Measurements from ENCODE around the gene TMEM198. TPM values are rescaled to one million over a fixed set of nuclear protein-coding genes. Genes with fewer than 3 reads are reported as not detected.

TMEM198 gene
- total RNA-seq, 2 experiments from 2014 or later = 2.5 to 6.6 TPM

DNA sequence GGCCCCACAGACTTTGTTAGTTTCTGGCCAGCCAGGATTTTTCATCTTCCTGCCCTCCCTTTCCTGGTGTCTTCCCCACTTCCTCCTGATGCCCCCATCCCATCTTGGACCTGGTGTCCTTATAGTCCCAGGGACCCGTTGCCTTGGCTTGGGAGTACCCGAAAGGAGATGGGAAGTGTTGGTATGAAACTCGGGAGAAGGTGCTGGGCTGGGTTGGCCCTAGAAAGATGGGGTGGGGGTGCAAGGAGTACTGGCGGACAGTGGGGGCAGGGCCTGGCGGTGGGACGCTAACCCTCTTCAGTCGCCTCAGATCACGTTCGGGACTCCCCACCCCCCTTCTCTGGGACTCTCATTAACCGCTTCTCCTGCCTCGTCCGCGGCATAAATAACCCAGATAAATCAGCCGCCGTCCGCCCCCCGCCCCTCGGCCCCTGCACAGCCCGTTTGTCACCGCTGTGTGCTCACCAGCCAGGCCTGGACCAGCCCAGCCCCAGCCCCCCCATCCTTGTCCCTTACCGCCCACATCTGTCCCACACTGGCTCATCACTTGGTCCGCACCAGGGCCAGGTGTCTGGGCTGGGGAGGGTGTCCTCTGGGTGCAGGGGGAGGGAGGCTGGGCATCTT is 33.2 kb upstream of the TMEM198 start:
- H2AFZ ChIP-seq (ENCODE audit: low read length) = no peak overlapping the region
- no peaks in the 10 kb centered on the region for H3K9me3 ChIP-seq (ENCODE audit: low read length)
- H4K20me1 ChIP-seq (ENCODE audit: insufficient read depth, low read length) = no peaks in the 10 kb centered on the region
- intact Hi-C loops (cut with micrococcal nuclease; ENCODE audit: unreplicated experiment) = no loop called here
- BruUV-seq (replicated peaks) = no TSS peak
- no peak for DNase-seq (ENCODE audit: low spot score)
- H3K36me3 ChIP-seq (ENCODE audit: insufficient read depth, low read length) = no peaks in the 10 kb centered on the region
- no peak overlapping the region for H3K4me3 ChIP-seq (ENCODE audit: low read depth, low read length, poor library complexity, severe bottlenecking)
- H3K4me2 ChIP-seq (ENCODE audit: low read length) = no peak overlapping the region
- no peaks in the 10 kb centered on the region for H3K79me2 ChIP-seq (ENCODE audit: insufficient read depth, low read depth, low read length)
- ChIA-PET POLR2A (interaction anchor here (0.7 kb wide), 1 partner anchor 1677 kb away, joined by 3 read pairs; no protein-coding TSS in a partner anchor), CTCF (ENCODE audit: unreplicated experiment) (no interaction called here)
- TF ChIP-seq CTCF (conservative IDR thresholded peaks at IDR 0.05; ENCODE audit: low read length) (no peak), EZH2phosphoT487 (IDR thresholded peaks at IDR 0.05; ENCODE audit: borderline replicate concordance, low read depth, low read length) (no peak)
- no peak overlapping the region for H3K27ac ChIP-seq (ENCODE audit: low read depth, low read length, poor library complexity, severe bottlenecking)
- H3K9me2 ChIP-seq (ENCODE audit: insufficient read depth, low read length) = no peaks in the 10 kb centered on the region
- H3K4me1 ChIP-seq (ENCODE audit: insufficient read depth, low read length, poor library complexity, severe bottlenecking) = peaks cover 10% of the 10 kb centered on the region

DNA sequence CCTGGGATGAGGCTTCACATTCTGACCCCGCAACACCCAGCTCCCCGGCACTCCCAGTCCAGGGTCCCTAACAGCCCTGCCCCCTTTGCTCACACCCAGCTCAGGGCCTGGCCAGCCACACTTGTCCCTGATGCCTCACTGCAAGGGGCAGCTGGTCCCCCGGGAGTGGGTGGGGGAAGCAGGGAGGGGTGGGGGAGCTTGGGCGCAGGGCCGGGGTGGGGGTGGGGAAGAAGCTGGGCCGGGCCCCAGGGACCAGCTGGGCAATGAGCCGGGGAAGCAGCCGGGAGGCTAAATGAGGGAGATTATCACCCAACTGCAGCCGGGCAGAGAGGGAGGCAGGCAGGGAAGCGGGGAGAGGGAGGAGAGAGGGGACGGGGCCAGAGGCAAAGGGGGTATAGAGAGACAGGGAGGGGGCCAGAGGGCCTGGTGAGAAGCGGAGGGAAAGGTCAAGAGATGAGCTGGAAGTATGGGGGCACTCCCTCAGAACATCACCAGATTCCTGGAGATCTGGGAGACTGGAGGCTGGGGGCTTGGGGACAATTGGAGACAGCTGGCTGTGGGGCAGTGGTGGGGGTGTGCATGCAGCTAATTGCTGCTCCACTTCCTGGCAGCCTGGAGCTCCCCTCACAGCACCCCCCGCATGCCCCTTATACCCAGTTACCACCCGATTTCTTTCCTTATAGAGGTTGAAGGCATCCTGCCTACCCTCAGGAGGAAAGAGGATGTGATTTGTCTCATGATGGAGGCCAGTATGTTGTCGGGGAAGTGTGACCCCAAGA is 32.1 kb upstream of the TMEM198 start:
- TF ChIP-seq EZH2phosphoT487 (IDR thresholded peaks at IDR 0.05; ENCODE audit: borderline replicate concordance, low read depth, low read length) (no peak), CTCF (conservative IDR thresholded peaks at IDR 0.05; ENCODE audit: low read length) (no peak)
- H3K4me2 ChIP-seq (ENCODE audit: low read length) = no peak overlapping the region
- ChIA-PET POLR2A (interaction anchor here (0.5 to 0.6 kb wide), 3 partner anchors 23 to 1315 kb away, joined by 3 read pairs; no protein-coding TSS in a partner anchor), CTCF (ENCODE audit: unreplicated experiment) (interaction anchor here (0.6 kb wide), 3 partner anchors 13 to 114 kb away, joined by 3 to 4 read pairs (median 3); partner anchors contain the start of gene GMPPA)
- no peaks in the 10 kb centered on the region for H4K20me1 ChIP-seq (ENCODE audit: insufficient read depth, low read length)
- H3K9me3 ChIP-seq (ENCODE audit: low read length) = no peaks in the 10 kb centered on the region
- no peak for DNase-seq (ENCODE audit: low spot score)
- no peaks in the 10 kb centered on the region for H3K79me2 ChIP-seq (ENCODE audit: insufficient read depth, low read depth, low read length)
- BruUV-seq (replicated peaks) = no TSS peak
- intact Hi-C loops (cut with micrococcal nuclease; ENCODE audit: unreplicated experiment) = no loop called here
- H3K9me2 ChIP-seq (ENCODE audit: insufficient read depth, low read length) = no peaks in the 10 kb centered on the region
- H3K4me1 ChIP-seq (ENCODE audit: insufficient read depth, low read length, poor library complexity, severe bottlenecking) = peaks cover 10% of the 10 kb centered on the region
- no peak overlapping the region for H2AFZ ChIP-seq (ENCODE audit: low read length)
- no peaks in the 10 kb centered on the region for H3K36me3 ChIP-seq (ENCODE audit: insufficient read depth, low read length)
- no peak overlapping the region for H3K27ac ChIP-seq (ENCODE audit: low read depth, low read length, poor library complexity, severe bottlenecking)
- no peak overlapping the region for H3K4me3 ChIP-seq (ENCODE audit: low read depth, low read length, poor library complexity, severe bottlenecking)
